Activated CD4-positive, alpha-beta T cell treated with anti-CD3 and anti-CD28 coated beads, Interleukin-2, amount 50 U/mL, for 16 hours (primary cell): Measurements from ENCODE around the gene RAD54L.
"Not testable (repeated sequence)": the region's sequence is repeated elsewhere in the genome, so short reads cannot be mapped to it uniquely, and the experiment has no call there.

Source experiments
- DNase-seq: peaks from one replicate; pipeline ENCODE4 v3.0.0-alpha.2; 2020

The RAD54L gene

GRCh38 chr1:46288485-46289133 is 41.0 kb downstream of the RAD54L start:
- DNase-seq = no peak

GRCh38 chr1:46289134-46289494 is 41.6 kb downstream of the RAD54L start:
- DNase-seq = no peak

GRCh38 chr1:46289976-46290375 is 42.4 kb downstream of the RAD54L start:
- DNase-seq = no peak

GRCh38 chr1:46295306-46295705 is 47.7 kb downstream of the RAD54L start:
- no peak for DNase-seq

- no peak for DNase-seq
Measured at GRCh38 chr1:46298387-46298786, 50.8 kb downstream of the RAD54L start.

GRCh38 chr1:46300673-46301405 is 53.3 kb downstream of the RAD54L start:
- DNase-seq = no peak

GRCh38 chr1:46301406-46301807 is 53.8 kb downstream of the RAD54L start:
- no peak for DNase-seq

GRCh38 chr1:46301808-46302640 is 54.5 kb downstream of the RAD54L start:
- DNase-seq = peak; percentile 60

GRCh38 chr1:46302641-46303037 is 55.1 kb downstream of the RAD54L start:
- DNase-seq = no peak

- DNase-seq = peak; percentile 95
Measured at GRCh38 chr1:46303038-46303871, 55.7 kb downstream of the RAD54L start, which contains the start of the genes LRRC41 and UQCRH. TSS of gene LRRC41 (minus strand) at chr1:46303616. CDS start at chr1:46303322, 294 bp downstream. TSS of gene UQCRH (plus strand) at chr1:46303698. CDS start at chr1:46303767, 69 bp downstream.

- no peak for DNase-seq
Measured at GRCh38 chr1:46303872-46304326, 56.3 kb downstream of the RAD54L start.

- DNase-seq = no peak
Measured at GRCh38 chr1:46306159-46306530, 58.6 kb downstream of the RAD54L start.

- no peak for DNase-seq
Measured at GRCh38 chr1:46309401-46310159, 62.0 kb downstream of the RAD54L start.

GRCh38 chr1:46310321-46310720 is 62.8 kb downstream of the RAD54L start:
- no peak for DNase-seq

GRCh38 chr1:46315669-46316403 is 68.3 kb downstream of the RAD54L start:
- DNase-seq = no peak

GRCh38 chr1:46317323-46317722 is 69.8 kb downstream of the RAD54L start:
- no peak for DNase-seq

- not testable (repeated sequence) for DNase-seq
Measured at GRCh38 chr1:46319301-46319700, 71.7 kb downstream of the RAD54L start.

GRCh38 chr1:46319960-46320914 is 72.7 kb downstream of the RAD54L start:
- not testable (repeated sequence) for DNase-seq

- not testable (repeated sequence) for DNase-seq
Measured at GRCh38 chr1:46322191-46322590, 74.6 kb downstream of the RAD54L start.
